B cell (primary cell): ENCODE results near the gene FAIM.

Experiments
- CTCF ChIP-seq: fragments of 200-600 bp; IDR thresholded peaks from one replicate; pipeline ENCODE4 v1.8.0; 2022; ENCODE audit warnings: antibody characterized with exemption, mild to moderate bottlenecking
- EZH2 ChIP-seq: IDR thresholded peaks from 2 replicates; pipeline ENCODE4 v1.6.1; 2012; ENCODE audit warnings: borderline replicate concordance, low read depth, mild to moderate bottlenecking, moderate library complexity, low read length; ENCODE audit not compliant: insufficient read depth, poor library complexity, severe bottlenecking

- TF ChIP-seq CTCF (no peak), EZH2 (no peak)
Observed at GRCh38 chr3:138587374-138587773, 21.2 kb upstream of the FAIM start.
